IPS DF 4.7 (cell line): ENCODE measurements around the gene KRT6C.

Source experiments
- DNase-seq: peaks from one replicate; pipeline ENCODE4 v3.0.0-alpha.2; 2013; ENCODE audit warnings: low spot score; ENCODE audit errors: extremely low read depth

Gene KRT6C

GRCh38 chr12:52434760-52435530 lies 38.7 kb downstream of the KRT6C start:
- no peak for DNase-seq

GRCh38 chr12:52434081-52434733 lies 39.4 kb downstream of the KRT6C start, which contains the start of gene KRT75:
TSS of gene KRT75 (minus strand) at chr12:52434371. CDS start at chr12:52434304, 67 bp downstream.
- no peak for DNase-seq

- no peak for DNase-seq
These were observed 40.0 kb downstream of the KRT6C start for GRCh38 chr12:52433501-52434080.

- no peak for DNase-seq
These were observed 40.9 kb downstream of the KRT6C start for GRCh38 chr12:52432559-52433207.

GRCh38 chr12:52428121-52428520 lies 45.5 kb downstream of the KRT6C start:
- no peak for DNase-seq

GRCh38 chr12:52427083-52427482 lies 46.5 kb downstream of the KRT6C start:
- DNase-seq: no peak

- DNase-seq: no peak
These were observed 47.6 kb downstream of the KRT6C start for GRCh38 chr12:52426034-52426433.

- no peak for DNase-seq
These were observed 48.1 kb downstream of the KRT6C start for GRCh38 chr12:52425466-52425865.

- DNase-seq: no peak
These were observed 49.7 kb downstream of the KRT6C start for GRCh38 chr12:52423661-52424500.

GRCh38 chr12:52423035-52423434 lies 50.6 kb downstream of the KRT6C start:
- no peak for DNase-seq

- DNase-seq: no peak
These were observed 53.9 kb downstream of the KRT6C start for GRCh38 chr12:52419656-52420055.

- DNase-seq: no peak
These were observed 55.0 kb downstream of the KRT6C start for GRCh38 chr12:52418576-52419110.
